AG08396 (cell line): ENCODE measurements around the gene SLC29A4.
"Not testable (repeated sequence)": the region's sequence is repeated elsewhere in the genome, so short reads cannot be mapped to it uniquely, and the experiment has no call there.

Experiments used
- DNase-seq: peaks from one replicate; pipeline ENCODE4 v3.0.0; 2012; ENCODE audit warnings: low spot score, mixed read lengths

SLC29A4 gene, protein sequence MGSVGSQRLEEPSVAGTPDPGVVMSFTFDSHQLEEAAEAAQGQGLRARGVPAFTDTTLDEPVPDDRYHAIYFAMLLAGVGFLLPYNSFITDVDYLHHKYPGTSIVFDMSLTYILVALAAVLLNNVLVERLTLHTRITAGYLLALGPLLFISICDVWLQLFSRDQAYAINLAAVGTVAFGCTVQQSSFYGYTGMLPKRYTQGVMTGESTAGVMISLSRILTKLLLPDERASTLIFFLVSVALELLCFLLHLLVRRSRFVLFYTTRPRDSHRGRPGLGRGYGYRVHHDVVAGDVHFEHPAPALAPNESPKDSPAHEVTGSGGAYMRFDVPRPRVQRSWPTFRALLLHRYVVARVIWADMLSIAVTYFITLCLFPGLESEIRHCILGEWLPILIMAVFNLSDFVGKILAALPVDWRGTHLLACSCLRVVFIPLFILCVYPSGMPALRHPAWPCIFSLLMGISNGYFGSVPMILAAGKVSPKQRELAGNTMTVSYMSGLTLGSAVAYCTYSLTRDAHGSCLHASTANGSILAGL

DNA sequence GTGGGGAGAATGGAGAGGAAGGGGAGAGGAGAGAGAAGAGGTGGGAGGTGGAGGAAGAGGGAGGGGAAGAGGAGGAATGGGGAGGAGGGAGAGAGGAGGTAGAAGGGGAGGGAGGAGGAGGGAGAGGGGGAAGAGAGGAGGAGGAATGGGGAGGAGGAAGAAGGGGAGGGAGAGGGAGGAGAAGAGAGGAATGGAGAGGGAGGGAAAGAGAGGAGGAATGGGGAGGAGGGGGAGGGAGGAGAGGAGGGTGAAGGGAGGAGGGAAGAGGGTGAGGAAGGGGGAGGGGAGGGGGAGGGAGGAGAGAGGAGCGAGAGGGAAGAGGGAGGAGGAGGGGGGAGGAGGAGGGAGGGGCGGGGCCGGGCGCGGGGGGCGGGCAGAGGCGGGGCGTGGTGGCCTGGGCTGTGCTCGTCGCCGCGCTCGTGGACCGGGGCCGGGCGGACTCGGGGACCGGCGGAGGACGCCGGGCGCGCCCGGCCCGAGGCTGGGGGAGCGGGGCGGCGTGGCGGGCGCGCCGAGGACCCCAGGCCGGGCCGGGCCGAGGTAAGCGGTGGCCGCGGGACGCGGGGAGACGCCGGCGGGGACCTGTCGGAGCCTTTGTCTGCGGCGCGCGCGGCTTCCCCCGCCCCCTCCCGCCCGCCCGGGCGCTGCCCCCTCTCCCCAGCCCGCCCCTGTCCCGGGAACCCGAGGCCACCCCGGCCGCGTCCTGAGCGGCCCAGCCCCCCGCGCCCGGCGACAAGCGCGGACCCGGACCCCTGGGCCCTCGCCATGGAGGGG lies at the start of gene SLC29A4:
TSS of gene SLC29A4 (plus strand) at position 401 of the 774 bp plus-strand sequence. CDS start 4,874 bp downstream, outside the sequence.
- DNase-seq, result peak; percentile 73

DNA sequence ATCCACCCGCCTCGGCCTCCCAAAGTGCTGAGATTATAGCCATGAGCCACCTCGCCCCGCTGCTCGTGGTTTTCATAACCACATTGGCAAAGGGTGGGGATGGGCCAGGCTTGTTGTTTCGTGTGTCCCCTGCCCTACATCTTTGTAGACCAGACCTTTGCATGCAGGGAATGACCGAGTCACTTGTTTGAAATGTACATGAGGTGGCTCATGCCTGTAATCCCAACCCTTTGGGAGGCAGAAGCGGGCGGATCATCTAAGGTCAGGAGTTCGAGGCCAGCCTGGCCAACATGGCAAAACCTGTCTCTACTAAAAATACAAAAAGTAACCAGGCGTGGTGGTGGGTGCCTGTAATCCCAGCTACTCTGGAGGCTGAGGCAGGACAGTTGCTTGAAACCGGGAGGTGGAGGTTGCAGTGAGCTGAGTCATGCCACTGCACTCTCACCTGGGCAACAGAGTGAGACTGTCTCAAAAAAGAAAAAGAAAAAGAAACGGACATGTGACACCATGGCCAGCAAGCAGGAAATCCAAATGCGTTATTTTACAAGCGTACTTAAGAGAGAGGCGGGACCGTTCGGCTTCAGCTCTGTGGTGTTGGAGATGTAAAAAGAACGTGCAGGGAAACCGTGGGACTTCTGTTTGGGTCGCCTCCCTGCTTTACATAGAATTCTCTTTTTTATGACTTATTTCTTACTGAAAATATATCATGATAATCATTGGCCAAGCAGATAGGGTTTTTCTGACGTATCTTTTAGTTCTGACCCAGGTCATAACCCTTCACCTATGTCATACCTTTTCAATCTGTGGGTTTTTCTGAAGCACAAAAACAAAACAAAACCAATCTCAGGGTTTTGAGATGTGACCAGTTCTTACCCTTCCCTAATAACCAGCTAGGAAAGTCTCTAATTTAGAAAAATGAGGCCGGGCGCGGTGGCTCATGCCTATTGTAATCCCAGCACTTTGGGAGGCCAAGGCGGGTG lies 47.6 kb upstream of the SLC29A4 start:
- DNase-seq, result no peak

DNA sequence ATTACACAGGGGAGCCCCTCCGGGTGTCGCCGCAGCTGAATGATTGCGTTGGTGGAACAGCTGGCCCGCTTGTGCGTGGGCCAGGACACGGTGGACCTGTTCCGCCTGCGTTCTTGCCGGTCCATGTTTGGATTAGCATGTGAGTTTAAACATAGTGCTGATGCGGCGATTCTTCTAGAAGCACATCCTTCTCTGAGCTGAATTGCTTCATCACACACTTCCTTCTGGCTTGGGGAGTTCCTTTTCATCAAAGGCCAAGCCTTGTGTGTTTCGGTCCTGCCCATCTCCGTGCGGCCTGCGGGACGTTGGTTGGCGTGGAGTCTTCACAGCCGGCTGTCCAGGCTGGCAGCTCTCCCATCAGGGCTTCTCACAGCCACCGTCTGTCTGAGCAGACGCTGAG lies 45.5 kb upstream of the SLC29A4 start:
- peak; percentile 66 for DNase-seq

DNA sequence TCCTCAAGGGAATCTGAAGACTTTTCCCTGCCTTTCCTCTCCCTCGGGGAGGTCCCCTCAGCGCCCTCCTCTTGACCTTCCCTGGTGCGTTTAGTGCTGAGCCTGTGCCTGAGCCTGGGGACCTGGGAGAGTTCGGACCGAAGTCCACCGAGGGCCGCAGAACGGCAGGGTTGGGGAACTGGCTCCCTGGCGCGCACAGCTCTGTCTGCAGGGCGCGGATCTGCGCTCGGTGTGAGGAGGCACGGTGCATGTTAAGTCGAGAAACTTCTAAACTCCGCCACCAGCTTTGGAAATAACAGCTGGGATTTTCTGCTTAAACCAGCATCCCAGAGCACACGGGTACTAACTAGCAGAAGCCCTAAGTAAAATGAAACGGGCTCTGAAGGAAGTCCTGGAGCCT lies 44.2 kb upstream of the SLC29A4 start:
- DNase-seq, result no peak

DNA sequence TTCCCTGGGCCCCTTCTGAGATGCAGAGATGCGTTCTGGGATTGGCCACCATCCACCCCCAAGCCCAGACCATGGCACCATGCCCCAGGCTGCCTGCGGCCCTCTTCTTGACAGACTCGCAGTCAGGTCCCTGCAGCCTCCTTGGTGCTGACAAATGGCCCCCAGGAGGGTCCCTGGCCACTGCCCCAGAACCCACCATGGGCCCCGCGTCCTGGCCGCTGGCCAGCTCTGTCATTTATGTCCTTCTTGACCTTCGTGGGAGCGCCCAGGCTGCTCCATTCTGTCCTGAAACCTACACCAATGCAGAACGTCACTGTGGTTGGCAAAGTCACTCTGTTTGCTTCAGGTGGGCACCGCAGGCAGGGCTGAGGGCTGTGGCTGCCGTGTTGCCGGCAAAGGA lies 39.5 kb upstream of the SLC29A4 start:
- DNase-seq, result no peak

DNA sequence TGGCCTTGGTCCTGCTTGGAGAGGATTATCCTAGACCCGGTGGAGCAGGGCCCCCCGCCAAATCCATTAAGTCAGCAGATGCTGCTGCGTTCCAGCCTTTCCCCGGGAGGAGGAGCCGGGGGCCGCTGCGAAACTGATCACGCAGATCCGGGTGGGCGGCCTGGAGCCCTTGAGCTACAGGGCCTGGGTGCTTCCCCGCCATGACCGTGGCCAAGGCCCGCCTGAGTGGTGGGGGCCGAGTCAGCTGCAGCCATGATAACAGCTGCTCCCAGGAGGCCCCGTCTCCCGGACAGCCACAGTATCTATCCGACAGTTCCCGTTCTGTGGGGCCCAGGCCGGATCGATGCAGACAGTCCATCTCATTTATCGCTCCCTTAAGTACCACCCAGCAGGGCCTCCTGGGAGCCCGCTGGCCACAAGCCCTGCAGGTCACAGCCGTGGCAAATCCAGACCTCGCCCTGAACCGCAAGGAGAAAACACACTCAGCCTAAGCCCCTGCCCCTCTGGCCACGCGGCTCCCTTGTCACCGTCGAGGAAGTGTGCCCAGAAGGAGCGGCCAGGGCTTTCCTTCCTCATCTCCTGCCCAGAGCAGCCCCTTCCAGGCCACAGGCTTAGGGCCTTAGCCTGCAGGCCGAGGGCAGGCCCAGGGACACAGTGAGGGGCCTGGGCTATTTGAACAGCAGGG lies 34.4 kb upstream of the SLC29A4 start:
- no peak for DNase-seq

DNA sequence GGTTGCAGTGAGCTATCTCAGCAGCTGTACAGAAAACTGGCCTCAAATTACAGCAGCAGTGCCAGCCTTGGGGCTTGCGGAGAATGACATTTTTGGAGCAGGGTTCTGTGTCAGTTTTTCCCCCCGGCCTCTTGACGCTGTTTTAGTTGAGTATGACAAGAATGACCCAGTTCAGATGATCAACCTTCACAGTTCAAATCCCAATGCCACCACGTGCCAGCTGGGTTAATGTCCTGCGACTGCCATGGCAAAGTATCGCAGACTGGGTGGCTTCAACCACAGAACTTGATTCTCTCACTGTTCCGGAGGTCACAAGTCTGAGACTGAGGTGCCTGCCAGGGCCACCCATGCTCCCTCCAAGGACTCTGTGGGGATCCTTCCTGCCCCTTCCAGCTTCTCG lies 32.0 kb upstream of the SLC29A4 start:
- not testable (repeated sequence) for DNase-seq

DNA sequence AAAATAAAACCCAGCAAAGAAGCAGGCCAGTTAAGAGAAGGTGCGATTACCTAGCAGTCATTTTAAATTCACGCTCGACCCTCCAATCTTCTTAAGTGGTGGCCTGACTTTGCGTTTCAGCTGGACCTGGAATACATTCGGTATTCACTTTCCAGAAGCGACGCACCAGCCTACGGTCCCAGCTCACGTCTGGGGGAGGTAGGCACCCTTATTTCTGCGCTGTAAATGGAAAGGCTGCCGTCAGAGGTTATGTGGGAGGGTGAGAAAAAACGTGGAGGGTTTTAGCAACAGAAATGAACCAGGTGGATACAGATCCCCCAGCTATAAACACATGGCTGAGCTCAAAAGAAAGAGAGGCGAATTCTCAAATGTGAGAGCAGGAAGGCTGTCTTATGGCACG lies 29.2 kb upstream of the SLC29A4 start:
- not testable (repeated sequence) for DNase-seq

DNA sequence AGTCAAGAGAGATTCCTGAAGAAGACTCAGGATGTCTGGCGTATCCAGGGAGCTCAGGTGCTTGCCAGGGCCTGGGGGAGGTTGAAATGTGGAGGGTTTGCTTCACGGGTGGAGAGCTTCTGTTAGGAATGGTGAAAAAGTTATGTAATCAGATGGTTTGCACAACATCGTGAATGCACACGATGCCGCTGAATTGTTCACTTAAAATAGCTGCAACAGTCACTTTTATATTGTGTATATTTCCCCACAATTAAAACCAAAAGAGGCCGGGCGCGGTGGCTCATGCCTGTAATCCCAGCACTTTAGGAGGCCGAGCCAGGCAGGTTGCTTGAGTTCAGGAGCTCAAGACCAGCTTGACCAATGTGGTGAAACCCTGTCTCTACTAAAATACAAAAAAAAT lies 28.4 kb upstream of the SLC29A4 start:
- not testable (repeated sequence) for DNase-seq

DNA sequence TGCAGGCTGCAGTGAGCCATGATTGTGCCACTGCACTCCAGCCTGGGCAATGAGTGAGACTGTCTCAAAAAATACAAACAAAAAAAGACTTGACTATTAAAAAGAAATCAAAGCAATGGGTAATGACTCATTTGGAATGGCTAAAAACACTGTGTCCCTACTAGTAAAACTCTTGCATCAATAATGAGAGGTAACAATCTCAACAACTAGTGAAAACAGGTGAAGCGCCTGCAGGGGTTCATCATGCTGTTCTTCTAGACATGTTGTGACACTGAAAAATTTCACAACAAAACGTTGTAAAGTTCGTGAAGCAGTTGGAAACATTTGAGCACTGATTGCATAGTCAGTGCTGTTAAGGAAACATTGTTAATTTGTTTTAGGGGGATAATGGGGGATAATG lies 26.9 kb upstream of the SLC29A4 start:
- DNase-seq, result no peak

DNA sequence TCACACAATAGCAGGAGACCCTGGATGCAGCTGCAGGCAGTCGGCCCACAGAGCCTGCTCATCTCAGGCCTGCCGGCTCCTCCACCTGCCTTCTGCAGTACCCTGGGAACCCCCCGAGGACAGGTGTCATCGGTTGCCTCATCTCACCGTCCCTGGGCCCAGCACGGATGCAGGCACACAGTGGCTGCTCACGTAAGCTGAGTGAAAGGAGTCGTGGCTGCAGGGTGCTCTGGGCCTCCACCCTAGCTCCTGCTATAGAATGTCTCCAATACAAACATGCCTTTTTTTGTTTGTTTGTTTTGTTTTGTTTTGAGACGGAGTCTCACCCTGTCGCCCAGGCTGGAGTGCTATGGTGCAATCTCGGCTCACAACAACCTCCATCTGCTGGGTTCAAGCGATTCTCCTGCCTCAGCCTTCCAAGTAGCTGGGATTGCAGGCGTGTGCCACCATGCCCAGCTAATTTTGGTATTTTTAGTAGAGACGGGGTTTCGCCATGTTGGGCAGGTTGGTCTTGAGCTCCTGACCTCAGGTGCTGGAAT lies 22.1 kb upstream of the SLC29A4 start:
- DNase-seq, result not testable (repeated sequence)

DNA sequence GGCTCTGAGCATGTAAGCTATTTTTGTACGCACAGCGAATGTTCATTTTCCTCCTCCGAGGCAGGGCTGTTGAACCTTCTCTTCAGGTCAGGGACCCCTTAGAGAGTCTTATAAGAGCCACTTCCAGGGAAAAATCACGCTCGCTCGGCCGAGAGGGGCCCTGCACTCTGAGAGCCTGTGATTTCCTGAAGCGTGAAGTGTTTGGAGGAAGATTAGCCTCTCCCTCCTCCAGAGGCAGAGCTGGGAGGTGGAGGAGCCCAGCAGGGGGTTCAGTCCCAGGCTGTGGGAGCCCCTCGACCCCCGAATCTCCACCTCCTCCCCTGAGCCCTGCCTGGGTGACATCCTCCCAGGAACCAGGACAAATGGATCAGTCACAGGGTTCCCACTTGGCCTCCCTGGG lies 19.7 kb upstream of the SLC29A4 start:
- not testable (repeated sequence) for DNase-seq

DNA sequence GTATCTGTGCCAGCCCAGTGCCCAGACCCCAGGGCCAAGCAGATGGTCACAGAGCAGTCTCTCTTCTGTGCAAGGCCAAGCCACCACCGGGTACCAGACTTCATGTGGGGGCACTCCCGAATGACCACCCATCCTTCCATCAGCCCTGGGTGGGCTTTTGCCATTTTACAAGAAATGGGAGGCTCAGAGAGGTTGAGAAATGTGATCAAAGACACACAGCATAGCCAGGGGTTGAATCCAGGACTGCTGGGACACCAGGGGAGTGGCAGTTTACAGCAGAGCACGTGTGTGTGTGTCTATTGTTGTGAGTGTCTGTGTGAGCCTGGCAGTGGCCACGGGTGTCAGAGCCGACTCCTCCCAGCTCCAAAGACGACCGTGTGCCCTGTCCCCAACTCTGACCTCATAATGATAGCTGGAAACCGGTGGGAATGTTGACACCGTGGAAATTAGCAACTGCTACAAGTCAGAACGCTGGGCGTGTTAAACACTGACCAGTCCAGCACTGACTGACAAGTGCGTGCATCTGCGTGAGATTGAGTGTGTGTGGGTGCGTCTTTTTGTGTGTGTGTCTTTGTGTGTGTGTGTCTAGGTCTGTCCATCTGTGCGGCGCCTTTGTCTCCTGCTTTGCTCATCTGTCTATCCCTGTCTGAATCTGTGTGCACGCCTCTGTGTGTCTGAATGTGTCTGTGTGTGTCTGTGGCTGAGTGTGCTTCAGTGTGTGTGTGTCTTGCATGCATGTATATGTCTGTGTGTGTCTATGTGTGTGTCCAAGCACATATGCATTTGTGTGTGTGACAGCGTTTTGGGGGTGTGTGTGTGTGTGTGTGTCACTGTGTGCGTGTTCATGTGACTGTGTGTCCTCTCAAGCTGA lies 17.2 kb upstream of the SLC29A4 start:
- no peak for DNase-seq

DNA sequence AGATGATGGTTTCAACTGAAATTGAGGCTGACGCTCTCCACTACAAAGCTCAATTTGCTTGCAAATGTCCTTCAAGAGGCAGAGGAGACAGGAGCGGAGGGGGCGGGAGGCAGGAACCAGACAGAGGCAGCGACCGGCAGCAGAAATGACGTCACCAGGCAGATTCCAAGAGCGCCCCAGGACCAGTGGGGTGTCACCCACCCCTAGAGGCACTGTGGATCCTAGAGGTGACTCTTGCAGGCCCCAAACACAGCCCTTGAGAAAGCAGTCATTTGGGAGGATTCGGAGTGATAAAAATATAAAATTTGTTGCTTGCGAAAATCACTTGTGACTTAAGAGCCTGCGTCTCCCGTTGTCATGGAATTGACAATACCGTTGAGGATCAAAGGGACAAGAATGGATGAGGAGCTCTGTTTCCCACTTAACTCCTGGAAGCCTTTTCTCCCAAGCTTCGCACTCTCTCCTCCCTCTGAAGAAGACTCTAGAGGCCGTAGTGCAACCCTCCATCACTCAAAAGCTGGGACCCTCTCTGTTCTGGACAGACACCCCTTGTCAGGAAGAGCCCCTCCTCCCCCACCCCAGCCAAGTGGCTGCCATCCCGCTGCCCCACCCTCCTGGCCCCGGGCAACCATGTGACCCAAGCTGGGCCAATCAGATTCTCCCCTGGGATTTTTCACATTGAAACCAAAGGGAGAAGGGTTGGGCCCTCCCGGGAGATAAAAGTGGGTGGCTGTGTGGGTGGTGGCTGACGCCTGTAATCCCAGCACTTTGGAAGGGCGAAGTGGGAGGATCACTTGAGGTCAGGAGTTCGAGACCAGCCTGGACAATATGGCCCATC lies 16.3 kb upstream of the SLC29A4 start:
- no peak for DNase-seq

DNA sequence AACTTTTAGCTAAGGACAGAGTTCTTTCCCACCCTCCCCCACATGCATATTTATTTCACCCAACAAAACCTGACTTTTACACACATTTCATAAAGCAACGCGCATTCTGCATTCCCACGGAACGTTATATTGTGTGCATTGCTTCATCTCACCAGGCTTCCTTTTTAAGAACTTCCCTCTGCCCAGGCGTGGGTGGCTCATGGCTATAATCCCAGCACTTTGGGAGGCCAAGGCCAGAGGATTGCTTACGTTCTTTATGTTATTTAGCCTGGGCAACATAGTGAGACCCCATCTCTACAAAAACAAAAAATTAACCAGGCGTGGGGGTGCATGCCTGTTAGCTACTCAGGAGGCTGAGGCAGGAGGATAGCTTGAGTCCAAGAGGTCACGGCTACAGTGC lies 14.9 kb upstream of the SLC29A4 start:
- not testable (repeated sequence) for DNase-seq

DNA sequence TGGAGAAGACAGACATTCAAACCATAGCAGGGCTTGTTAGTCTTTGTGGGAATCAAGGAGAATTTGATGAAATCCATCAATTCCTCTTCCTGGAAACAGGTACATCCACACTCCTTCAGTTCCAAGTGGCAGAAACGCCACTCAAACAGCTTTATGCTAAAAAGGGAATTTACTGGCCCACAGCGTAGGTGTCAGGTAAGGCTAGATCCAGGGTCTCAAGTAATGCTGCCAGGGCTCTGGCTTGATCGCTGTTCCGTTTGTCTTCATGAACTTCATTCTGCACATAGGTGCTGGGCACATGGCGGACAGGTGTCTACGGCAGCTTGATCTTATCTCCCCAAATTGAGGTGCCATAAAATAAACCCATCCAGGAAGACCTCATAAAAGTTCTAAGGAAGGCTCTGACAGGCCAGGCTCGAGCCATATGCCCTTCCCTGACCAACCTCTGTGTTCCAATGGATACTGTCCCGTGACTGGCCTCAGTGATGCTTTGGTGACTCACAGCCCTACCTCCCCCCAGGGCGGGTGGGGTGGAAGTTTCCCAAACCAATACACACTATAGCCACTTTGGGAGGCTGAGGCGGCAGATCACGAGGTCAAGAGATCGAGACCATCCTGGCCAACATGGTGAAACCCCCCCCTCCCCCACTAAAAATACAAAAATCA lies 12.6 kb upstream of the SLC29A4 start:
- DNase-seq, result not testable (repeated sequence)

DNA sequence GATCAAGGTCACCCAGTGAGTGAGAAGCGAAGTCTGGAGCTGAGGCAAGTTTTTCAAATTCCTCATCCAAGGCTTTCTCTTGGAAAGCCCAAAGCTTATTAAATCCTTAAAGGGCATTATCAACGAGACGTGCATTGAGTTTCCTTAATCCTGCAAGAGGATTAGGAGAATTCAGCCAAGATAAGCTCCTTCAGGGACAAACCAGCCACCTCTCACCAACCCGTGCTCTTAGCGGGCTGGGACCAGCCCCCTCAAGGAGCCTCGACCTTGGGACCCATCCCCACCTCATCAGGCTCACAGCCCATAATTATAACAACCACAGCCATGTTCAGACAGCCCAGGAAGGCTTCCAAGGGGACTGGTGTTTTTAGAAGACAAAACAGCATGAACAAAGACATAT lies 12.0 kb upstream of the SLC29A4 start:
- DNase-seq, result no peak

DNA sequence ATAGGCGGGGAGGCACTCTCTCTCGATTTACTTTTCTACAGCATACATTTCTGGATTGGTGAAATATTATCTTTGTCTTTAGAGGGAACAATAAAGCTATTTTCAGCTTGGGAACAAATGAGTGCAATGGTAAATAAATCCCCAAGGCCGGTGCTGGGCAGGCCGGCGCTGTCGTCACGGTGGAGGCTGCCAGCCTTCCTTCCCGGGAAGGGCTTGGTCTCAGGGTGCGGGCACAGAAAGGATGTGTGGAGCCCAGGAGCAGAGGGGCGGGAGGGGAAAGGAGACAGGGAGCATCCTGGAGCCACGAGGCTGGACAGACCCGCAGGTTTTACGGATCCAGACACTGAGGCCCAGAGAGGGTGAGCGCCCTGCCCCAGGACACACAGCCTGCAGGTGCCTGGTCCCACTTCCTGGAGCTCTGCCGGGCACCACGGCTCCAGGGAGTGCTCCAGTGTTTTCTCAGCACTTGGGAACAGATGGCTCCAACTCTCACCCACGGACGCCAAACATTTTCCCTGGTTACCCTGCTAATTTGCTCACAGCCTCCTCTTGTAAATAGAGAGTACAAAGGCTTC lies 8.8 kb upstream of the SLC29A4 start:
- not testable (repeated sequence) for DNase-seq
